CD4-positive, alpha-beta T cell treated with Interleukin-4 for 1 hour (primary cell): ENCODE measurements around the gene HIPK2.
"Not testable (repeated sequence)": the region's sequence is repeated elsewhere in the genome, so short reads cannot be mapped to it uniquely, and the experiment has no call there.

Experiments used
- DNase-seq, 2 donors: peaks; one replicate each; pipeline ENCODE4 v3.0.0-alpha.2; 2020 to 2022

HIPK2 gene

DNA sequence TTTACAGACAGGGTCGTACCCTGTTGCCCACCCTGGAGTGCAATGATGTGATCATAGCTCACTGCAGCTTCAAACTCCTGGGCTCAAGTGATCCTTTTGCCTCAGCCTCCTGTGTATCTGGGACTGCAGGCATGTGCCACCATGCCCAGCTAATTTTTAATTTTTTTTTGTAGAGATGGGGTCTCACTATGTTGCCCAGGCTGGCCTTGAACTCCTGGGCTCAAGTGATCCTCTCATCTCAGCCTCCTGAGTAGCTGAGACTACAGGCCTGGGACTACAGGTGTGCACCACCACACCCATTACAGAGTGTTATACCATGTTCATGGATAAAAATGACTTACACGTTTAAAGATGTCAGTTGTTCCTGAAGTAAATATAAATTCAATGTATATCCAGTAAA lies 166.2 kb downstream of the HIPK2 start:
- DNase-seq, result not testable (repeated sequence)

DNA sequence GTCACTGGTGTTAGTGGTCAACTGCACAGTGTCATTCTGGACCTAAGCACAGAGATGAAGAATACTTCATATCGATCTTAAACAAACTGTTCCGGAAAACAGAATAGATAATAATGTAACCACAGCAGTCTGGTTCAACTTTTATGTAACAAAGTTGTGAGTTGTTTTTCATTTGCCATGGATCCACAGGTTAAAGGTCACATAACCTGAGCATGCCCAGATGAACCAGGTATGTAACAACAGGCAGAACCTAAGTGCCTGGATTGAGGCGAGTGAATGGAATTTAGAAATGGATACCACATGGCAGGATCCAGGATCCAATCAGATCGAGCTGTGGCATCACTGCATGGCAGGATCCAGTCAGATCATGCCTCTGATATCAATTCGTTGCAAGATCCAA lies 167.2 kb downstream of the HIPK2 start:
- no peak for DNase-seq

DNA sequence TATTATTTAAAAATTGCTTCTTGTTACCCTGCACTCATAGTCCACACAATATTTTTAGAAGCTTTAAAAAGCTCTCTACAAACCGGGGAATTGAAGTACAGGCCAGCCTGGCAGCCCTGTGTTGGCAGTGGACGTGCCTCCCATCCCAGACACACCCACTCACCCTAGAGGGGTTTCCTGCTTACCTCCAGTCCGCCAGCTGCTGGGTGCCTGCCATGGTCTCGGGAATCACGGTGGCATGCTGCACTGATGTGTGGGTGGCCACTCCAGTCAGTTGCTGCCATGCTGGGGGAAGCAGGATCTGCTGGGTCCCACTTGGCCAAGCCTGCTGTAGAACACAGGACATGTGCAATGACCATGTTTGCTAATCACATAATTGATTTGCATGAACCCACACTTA lies 173.9 kb downstream of the HIPK2 start:
- no peak for DNase-seq

GRCh38 chr7:139603282-139603681 lies 174.5 kb downstream of the HIPK2 start:
- no peak for DNase-seq

GRCh38 chr7:139602143-139602722 lies 175.6 kb downstream of the HIPK2 start:
- peak in 1 of 2 donors; percentile 38 for DNase-seq

- no peak for DNase-seq
Observed at GRCh38 chr7:139601176-139601575, 176.6 kb downstream of the HIPK2 start.

GRCh38 chr7:139600306-139600705 lies 177.5 kb downstream of the HIPK2 start:
- DNase-seq, result no peak

DNA sequence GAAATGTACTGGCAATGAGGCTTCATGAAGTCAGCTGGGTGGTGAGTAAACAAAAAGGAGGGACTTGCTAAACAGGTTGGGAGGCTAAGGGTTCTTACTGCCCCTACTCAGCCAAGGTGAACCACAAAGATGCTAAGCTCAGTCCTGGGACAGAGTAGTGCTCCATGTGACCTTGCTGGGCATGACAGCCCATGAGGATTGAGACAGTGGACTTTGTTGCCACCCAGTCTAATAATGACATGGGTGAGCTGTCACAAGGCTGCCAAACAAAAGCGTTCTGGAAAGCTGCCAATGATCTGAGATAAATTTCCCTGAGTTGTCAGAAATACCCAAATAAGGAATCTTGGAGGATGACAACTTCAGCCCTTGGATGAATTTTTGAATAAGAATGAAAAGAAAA lies 179.2 kb downstream of the HIPK2 start:
- DNase-seq, result no peak

DNA sequence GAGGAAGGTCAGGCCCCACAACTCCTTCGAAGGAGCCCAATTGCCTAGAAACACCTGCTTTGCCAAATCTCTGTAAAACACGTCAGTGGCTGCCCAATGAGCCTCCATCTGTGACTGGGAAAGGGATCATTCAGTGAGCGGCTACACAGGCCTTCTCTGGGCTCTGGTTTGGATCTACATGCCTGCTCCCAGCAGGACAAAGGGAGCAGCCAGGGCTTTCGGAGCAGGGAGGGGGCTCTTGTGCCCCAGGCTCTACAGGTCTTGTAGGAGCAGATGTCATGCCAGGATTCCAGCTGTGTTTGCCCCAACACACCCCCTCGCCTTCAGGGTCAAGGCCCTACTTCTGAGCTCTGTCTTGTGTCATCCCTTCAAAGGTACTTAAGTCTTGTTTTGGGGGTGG lies 180.8 kb downstream of the HIPK2 start:
- DNase-seq, result no peak

DNA sequence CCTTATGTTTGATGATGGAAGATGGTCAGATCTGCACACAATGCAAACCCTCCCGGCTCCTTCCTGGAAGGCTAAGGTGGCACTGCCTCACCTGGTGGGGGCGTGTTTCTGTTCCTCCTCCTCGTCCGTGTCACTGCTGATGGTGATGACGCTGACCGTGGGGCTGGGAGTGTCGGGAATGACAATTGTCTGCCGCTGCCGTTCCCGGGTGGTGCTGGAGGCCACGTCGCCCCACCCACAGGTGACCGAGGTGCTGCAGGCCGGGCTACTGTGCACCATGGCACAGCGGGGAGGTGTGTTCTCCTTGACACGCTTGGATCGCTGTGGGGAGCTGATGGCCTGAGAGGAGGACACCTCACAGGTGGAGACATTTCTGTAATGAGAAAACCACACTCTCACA lies 181.2 kb downstream of the HIPK2 start:
- DNase-seq, result no peak

DNA sequence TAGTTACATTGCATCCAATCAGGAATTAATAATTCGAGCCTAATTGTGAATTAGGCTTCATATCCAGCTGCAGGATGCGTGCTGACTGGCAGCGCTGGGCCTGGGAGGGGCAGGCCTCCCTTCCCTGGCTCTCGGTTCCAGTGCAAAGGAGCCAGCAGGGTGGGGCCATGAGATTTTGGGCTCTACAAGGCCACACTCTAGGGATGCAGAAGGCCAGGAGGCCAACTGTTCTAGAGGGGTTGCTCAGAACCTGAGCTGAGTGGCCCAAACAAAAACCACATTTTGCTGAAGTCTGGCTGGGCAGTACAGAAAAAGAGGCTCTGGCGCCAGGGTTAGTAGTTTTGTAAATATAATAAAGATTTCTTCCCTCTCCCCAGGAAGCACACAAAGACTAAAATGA lies 182.0 kb downstream of the HIPK2 start:
- no peak for DNase-seq

DNA sequence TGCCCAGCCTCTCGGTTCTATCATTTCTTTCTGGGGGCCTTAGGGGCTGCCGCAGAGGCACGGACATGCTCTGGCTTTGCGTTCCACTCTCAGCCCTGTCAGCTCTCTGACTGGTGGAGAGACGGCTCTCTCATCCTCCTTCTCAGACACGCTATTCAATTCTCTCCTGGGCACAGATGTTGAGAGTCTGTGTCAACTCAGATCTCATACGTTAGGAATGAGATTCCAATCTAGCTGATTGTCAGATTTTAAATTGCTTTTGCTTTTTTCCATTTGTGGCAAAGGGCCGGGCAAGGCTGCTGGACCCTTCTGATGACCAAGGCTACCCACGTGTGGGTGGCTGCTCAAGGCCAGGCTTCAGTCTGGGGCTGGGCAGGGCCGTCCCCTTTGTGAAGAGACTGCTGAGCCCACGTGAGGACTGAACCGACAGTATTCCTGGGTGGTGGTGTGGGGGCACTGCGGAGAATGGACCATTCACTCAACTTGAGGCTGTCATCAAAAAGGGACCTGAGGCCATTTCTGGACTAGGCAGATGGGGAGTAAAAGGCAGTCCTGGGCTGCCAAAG lies 182.8 kb downstream of the HIPK2 start:
- DNase-seq, result no peak

DNA sequence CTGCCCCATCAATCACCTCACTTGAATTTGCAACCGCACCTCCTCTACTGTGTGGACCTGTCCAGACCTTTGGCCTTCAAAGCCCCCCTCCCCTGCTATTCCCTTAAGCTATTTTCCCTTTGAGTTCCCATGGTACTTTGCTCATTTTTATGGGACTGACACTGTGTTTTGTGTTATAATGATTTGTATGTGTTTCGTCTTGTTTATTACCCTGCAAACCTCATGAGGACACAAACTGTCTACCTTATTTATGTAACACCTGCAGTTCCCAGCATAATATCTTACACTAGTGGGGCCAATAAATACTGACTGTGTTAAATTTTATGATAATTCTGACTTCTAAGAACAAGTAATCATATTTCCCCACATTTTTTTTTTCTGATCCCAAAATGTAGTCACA lies 183.7 kb downstream of the HIPK2 start:
- no peak for DNase-seq

DNA sequence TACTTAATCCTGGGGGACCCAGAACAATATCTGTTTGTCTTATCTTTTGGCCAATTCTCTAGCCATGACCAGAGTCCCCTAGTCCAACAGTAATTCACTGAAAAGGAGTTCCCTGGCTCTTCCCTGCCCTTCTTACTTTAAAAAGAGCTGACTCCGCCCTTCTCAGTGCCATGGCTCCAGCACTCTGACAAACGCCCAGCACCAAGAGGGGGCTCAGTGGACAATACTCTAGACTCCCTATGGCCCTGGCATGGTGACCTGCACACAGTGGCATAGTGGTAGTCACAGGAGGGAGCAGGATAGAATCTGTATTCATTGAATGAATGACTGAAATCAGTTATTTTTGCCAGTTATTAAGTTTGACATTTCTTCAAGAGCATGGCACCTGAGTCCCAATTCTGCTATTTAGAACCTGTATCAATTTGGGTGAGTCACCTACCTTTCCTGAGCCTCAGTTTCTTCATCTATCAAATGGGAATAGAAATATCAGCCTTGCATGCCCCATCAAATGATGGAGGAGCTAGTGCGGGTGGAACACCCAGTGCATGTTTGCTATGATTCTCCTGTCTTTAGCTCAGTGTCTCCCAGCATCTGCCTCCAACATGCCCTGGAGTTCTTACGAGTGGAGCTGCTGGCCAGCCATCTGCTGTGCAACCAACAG lies 184.9 kb downstream of the HIPK2 start:
- DNase-seq, result no peak

DNA sequence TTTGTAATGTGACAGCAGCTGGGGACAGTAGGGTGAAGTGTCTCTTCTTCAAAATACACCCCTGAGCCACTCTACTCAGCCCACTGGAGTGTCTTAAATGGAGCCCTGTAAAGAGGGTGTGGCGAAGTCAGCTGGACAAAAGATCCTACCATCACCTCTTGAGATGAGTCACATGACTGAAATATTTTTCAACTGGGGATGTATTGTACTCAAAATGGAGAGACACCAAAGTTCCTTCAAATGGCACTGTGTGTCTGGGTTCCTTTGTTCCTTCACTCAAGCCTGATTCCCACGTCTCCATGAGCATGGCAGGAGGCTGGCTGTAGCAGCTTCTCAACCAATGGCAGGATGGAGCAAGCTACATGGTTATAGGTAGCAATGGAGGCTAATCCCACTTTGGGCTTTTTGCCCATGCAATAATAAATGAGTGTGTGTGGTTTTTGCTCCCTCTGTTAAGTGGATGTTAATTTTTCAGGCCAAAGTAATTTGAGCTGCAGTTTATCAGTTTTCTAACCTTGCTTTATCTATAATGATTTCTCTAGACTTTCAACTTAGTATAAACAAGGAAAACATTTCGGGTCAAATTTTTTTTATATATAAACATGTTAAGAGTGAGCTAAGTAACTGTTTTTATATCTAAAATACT lies 186.1 kb downstream of the HIPK2 start:
- no peak for DNase-seq

DNA sequence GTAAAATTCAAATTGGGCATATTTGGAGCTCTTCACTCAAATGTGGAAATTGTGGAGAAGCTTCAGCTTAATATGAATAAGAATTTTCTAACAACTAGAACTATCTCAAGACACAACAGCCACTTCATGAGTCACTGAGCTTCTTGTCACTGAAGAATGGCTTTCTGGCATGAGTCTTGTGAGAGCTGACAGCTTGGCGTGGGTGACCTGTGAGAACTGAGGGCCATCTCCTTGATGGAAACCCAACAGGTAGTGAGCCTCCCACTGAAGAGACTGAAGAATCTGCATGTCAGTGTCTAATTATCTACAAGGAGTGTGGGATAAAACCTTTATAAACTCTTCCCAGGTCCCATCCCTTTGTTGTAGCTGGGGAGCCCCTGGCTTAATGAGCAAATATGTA lies 188.3 kb downstream of the HIPK2 start:
- no peak for DNase-seq

DNA sequence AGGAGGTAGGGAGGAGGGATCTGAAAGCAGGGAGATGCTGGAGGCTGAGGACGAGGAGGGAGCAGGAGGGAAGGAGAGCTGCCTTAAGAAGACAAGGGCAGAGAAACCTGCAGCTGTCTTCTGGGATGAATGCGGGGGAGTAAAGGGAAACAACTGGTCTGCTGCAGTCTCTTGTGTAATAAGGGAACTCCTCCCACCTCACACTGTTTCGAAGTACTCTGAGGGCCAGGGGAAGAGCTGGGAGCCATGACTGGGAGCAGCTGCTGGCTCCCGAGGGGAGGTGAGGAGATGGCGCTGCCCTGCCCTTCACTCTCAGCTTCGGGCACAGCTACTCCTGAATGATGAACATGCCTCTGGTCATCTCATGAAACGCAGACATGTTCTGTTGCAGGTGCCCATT lies 189.2 kb downstream of the HIPK2 start:
- DNase-seq, result no peak

GRCh38 chr7:139587535-139587934 lies 190.3 kb downstream of the HIPK2 start:
- no peak for DNase-seq

- no peak for DNase-seq
Observed at GRCh38 chr7:139586286-139586685, 191.5 kb downstream of the HIPK2 start.

DNA sequence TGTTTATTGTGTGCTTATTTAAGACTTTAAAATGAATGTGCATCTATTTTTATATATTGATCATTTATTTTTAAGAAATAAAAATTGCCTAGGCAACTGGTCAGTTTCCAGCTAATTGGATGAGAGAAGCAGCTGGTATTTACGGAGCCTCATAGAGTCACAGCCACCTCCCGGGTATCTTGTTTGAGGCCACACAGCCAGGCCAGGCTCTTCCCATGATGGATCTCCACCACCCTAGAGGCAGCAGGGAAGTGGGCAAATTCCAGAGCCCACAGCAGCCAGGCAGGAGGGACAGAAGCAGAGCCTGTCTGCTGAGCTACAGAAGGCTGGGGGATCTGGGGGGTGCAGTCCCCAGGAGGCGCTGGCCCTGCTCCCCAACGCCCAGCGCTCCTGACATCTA lies 192.8 kb downstream of the HIPK2 start:
- DNase-seq, result no peak

DNA sequence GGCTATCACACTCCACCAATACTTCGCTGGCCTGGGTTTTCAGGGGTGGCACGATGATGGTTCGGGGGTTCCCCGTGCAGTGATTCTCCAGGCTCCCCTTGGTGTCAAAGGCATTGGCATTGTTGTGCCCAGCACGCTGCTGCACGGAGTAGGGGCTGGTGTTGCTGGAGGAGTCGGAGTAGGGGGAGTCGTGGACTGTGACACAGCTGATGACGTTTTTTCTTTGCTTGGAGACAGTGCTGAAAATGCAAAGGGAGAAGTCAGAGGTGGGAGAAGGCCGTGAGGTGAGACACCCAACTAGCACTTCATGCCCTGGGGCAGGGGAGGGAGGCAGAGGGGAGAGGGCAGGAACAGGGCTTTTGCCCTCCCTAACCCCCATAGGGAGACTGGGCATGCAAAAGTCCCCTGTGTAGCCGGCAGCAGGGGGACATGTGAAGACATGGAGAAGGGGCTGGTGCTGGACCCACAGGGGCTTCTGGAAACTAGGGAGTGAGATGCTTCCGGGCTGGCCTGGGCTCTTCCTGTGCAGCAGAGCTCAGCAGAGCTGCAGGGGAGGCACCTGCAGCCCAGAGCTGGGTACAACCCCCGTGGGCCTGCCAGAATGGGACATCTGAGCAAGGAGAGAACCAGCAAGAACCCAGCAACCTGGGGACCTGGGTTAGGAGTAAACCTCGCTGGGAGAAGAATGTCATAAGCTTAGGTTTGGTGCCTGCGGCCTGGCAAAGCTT lies 193.8 kb downstream of the HIPK2 start:
- no peak for DNase-seq

- no peak for DNase-seq
Observed at GRCh38 chr7:139582671-139583155, 195.1 kb downstream of the HIPK2 start.

- no peak for DNase-seq
Observed at GRCh38 chr7:139582130-139582650, 195.6 kb downstream of the HIPK2 start.
